GM12874 (cell line): Measurements from ENCODE around the gene FAM78B.

ENCODE experiments used
- TF ChIP-seq, protein P1 (sequence below): IDR thresholded peaks from 2 replicates; pipeline ENCODE4 v1.5.1; 2011; ENCODE audit warnings: low read depth, mild to moderate bottlenecking, control low read depth, low read length, moderate library complexity; ENCODE audit not compliant: insufficient read depth

The FAM78B gene

GRCh38 chr1:166112425-166112824 is 54.4 kb downstream of the FAM78B start:
- TF ChIP-seq, protein P1, sequence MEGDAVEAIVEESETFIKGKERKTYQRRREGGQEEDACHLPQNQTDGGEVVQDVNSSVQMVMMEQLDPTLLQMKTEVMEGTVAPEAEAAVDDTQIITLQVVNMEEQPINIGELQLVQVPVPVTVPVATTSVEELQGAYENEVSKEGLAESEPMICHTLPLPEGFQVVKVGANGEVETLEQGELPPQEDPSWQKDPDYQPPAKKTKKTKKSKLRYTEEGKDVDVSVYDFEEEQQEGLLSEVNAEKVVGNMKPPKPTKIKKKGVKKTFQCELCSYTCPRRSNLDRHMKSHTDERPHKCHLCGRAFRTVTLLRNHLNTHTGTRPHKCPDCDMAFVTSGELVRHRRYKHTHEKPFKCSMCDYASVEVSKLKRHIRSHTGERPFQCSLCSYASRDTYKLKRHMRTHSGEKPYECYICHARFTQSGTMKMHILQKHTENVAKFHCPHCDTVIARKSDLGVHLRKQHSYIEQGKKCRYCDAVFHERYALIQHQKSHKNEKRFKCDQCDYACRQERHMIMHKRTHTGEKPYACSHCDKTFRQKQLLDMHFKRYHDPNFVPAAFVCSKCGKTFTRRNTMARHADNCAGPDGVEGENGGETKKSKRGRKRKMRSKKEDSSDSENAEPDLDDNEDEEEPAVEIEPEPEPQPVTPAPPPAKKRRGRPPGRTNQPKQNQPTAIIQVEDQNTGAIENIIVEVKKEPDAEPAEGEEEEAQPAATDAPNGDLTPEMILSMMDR: no peak

DNA sequence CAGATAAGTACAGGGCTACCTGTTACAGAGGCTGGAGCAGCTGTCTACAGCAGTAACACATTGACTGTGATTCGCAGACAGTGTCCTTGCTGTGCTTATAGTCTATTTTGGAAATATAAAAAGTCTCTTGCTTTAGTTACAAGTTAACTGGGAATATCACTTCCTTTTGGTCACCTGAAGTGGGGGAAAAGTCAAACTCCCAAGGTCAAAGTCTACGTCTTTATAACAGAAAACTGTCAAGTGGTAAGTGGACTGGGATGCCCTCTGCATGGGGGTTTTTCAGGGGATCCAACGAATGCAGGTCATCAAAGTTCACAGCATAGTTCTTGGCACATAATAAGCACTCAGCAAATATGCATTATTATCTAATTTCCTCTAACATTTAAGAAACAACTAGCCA is 55.4 kb downstream of the FAM78B start:
- TF ChIP-seq, protein P1: no peak

- TF ChIP-seq, protein P1: no peak
Observed at GRCh38 chr1:166090244-166090643, 76.6 kb downstream of the FAM78B start.

DNA sequence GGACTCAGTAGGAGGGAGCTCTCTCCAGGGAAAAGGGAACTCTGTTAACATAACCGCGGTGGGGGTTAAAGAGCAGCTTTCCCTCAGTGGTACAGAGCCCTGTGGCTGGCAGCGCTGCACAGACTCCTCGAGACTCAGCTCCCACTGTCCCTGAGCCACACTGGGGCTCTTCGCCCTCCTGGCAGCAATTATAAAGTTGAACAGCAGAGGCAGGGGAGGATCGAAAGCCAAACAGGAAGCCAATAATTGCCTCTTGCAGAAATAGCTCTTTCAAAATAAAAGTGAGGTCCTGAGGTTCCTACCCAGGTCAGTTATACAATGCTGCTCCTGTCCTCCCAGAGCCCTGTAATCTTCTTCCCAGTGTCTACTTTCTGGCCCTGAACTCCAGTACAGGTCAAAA is 77.0 kb downstream of the FAM78B start:
- TF ChIP-seq, protein P1: peak; percentile 32

DNA sequence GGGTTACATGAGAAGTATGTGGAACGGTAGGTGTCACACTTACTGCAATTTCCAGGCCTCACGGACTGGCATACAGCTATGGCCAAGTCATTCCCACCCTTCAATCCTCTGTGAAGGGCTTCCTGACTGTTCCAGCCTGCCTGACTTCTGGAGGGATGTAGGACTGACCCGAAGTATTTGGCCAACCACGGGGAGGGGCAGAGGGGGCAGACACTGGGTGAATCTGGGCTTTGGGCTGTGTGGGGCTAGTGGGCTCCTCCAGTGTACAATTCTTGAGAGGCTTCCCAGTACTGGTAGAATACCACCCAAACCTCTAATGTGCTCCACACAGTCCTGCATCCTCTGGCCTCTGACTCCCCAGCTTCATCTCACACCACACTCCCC is 78.2 kb downstream of the FAM78B start:
- TF ChIP-seq, protein P1: no peak

GRCh38 chr1:166087734-166088571 is 78.8 kb downstream of the FAM78B start:
- TF ChIP-seq, protein P1: no peak

DNA sequence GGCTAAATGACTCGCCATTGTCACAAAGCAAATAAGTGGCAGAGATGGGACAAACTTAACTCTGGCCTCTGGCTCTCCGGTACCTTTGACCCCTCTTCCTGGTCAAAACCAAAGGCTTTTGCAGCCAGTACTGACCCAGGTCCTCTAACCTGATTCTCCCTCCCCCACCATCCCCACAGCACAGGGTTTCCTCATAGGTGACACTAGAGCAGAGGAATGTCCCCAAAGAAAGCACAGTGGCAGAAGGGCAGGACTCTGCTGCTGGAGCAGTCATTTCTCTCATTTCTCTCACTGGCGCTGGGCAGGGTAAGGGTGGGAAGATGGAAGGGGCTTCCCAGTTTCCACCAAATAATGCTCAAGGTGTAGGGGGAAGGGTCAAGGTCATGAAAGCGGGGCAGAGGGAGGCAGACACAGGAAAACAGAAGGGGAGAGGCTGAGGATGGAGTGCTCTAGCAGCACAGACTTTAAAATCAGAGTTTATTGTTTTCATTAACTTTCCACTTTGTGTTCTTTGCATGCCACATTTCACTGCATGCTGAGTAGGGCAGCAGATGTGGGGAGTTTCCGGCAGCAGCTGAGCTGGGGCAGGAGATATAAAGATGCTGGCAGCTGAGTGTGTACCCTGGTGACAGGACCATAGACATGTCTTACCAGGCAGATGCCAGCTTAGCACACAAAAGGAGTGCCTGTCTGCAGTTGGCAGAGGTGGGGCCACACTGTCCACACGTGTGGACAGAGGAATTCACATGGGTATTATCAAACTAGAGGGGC is 80.5 kb downstream of the FAM78B start:
- TF ChIP-seq, protein P1: no peak
